HG02763 (cell line): ENCODE data around the gene MAP3K8.

Experiments used
- ATAC-seq: cut with Tn5 transposase; IDR thresholded peaks from one replicate; pipeline ENCODE4 v1.9.1; 2021; ENCODE audit warnings: mild to moderate bottlenecking, moderate library complexity; ENCODE audit not compliant: unreplicated experiment

Gene MAP3K8

GRCh38 chr10:30488316-30488715 lies 54.3 kb downstream of the MAP3K8 start:
- ATAC-seq, result no peak

- no peak for ATAC-seq
Measured at GRCh38 chr10:30489346-30489745, 55.4 kb downstream of the MAP3K8 start.

- ATAC-seq, result no peak
Measured at GRCh38 chr10:30490289-30491000, 56.5 kb downstream of the MAP3K8 start.

- ATAC-seq, result no peak
Measured at GRCh38 chr10:30491204-30491915, 57.4 kb downstream of the MAP3K8 start.

- no peak for ATAC-seq
Measured at GRCh38 chr10:30491916-30492515, 58.0 kb downstream of the MAP3K8 start.

- peak; percentile 37 for ATAC-seq
Measured at GRCh38 chr10:30493609-30494530, 59.9 kb downstream of the MAP3K8 start.

GRCh38 chr10:30494558-30494957 lies 60.6 kb downstream of the MAP3K8 start:
- ATAC-seq, result no peak

- no peak for ATAC-seq
Measured at GRCh38 chr10:30495687-30496086, 61.7 kb downstream of the MAP3K8 start.

GRCh38 chr10:30499816-30500215 lies 65.8 kb downstream of the MAP3K8 start:
- ATAC-seq, result no peak

- ATAC-seq, result no peak
Measured at GRCh38 chr10:30500534-30500933, 66.5 kb downstream of the MAP3K8 start.

- no peak for ATAC-seq
Measured at GRCh38 chr10:30500963-30501504, 67.0 kb downstream of the MAP3K8 start.

GRCh38 chr10:30502266-30503060 lies 68.5 kb downstream of the MAP3K8 start:
- ATAC-seq, result peak; percentile 54

- ATAC-seq, result no peak
Measured at GRCh38 chr10:30503700-30504266, 69.8 kb downstream of the MAP3K8 start.

GRCh38 chr10:30505543-30506298 lies 71.7 kb downstream of the MAP3K8 start:
- ATAC-seq, result no peak

GRCh38 chr10:30509508-30509907 lies 75.5 kb downstream of the MAP3K8 start:
- no peak for ATAC-seq

- peak; percentile 91 for ATAC-seq
Measured at GRCh38 chr10:30510184-30510931, 76.4 kb downstream of the MAP3K8 start.

- ATAC-seq, result peak; percentile 29
Measured at GRCh38 chr10:30510932-30511700, 77.1 kb downstream of the MAP3K8 start.
